Daoy (cell line): ENCODE results near the gene ASMTL. TPM values are rescaled to one million over a fixed set of nuclear protein-coding genes. Genes with fewer than 3 reads are reported as not detected.

ENCODE experiments used
- total RNA-seq: library from RNA; depleted of rRNA; stranded (reverse); fragments of >200 nt; shearing (Covaris generic); gene quantifications from 2 replicates; pipeline ENCODE4 v1.2.3, GENCODE V29; 2014; rRNA removed

ASMTL gene
- total RNA-seq, 1 experiment from 2014 or later, result 0.74 TPM

Other genes starting within 250 kb of the ASMTL start
- 0.46 TPM in 1 of 2 replicates, not detected in the other for gene CRLF2, start 240.3 kb downstream of the ASMTL start, total RNA-seq
- gene CSF2RA, start 184.1 kb downstream of the ASMTL start, total RNA-seq, result 1.4 TPM in 1 of 2 replicates, not detected in the other
- not detected in 2 replicates for gene IL3RA, start 116.1 kb downstream of the ASMTL start, total RNA-seq
- 47.6 and 77.5 TPM in 2 replicates for gene SLC25A6, start 60.8 kb downstream of the ASMTL start, total RNA-seq
- gene P2RY8, start 84.3 kb upstream of the ASMTL start, total RNA-seq, result 0.11 TPM in 1 of 2 replicates, not detected in the other
- gene AKAP17A, start 138.7 kb upstream of the ASMTL start, total RNA-seq, result 14.8 and 16.7 TPM in 2 replicates
- not detected in 2 replicates for gene ASMT, start 162.2 kb upstream of the ASMTL start, total RNA-seq